Aorta (tissue), 5 donors: ENCODE measurements around the gene CDH16. TPM values are rescaled to one million over a fixed set of nuclear protein-coding genes. Genes with fewer than 3 reads are reported as not detected.
"Not testable (repeated sequence)": the region's sequence is repeated elsewhere in the genome, so short reads cannot be mapped to it uniquely, and the experiment has no call there.

Experiments used
- ATAC-seq: fragments of 200-7000 bp; cut with Tn5 transposase; one replicate; pipeline ENCODE4 v1.9.1; 2022; ENCODE audit warnings: moderate library complexity; ENCODE audit not compliant: low FRiP score
- DNase-seq, 2 donors: peaks; one replicate each; pipeline ENCODE4 v3.0.0-alpha.2; 2020
- H3K27ac ChIP-seq, 2 donors: one replicate each; pipeline ENCODE4 v1.5.1; 2013; ENCODE audit warnings: low read length in 2 of 2, mild to moderate bottlenecking in 2 of 2, moderate library complexity in 2 of 2, control low read depth in 1 of 2, inconsistent platforms in 1 of 2, low read depth in 1 of 2
- H3K27me3 ChIP-seq, 2 donors: one replicate each; pipeline ENCODE4 v1.6.1; 2013; ENCODE audit warnings: control low read depth in 1 of 2, low read length in 1 of 2, mild to moderate bottlenecking in 1 of 2, moderate library complexity in 1 of 2; ENCODE audit not compliant: insufficient read depth in 2 of 2, control insufficient read depth in 1 of 2
- H3K36me3 ChIP-seq, 2 donors: one replicate each; pipeline ENCODE4 v1.6.1; 2013; ENCODE audit warnings: control low read depth in 1 of 2, low read length in 1 of 2, mild to moderate bottlenecking in 1 of 2; ENCODE audit not compliant: insufficient read depth in 2 of 2, control insufficient read depth in 1 of 2
- H3K4me1 ChIP-seq, 2 donors: one replicate each; pipeline ENCODE4 v1.6.1; 2013; ENCODE audit warnings: low read length in 2 of 2, control low read depth in 1 of 2, mild to moderate bottlenecking in 1 of 2, moderate library complexity in 1 of 2; ENCODE audit not compliant: insufficient read depth in 2 of 2, control insufficient read depth in 1 of 2
- H3K4me3 ChIP-seq, 2 donors: one replicate each; pipeline ENCODE4 v1.5.1; 2013; ENCODE audit warnings: low read length in 2 of 2, control low read depth in 1 of 2, mild to moderate bottlenecking in 1 of 2
- H3K9me3 ChIP-seq: one replicate; pipeline ENCODE4 v1.6.1; 2013; ENCODE audit warnings: mild to moderate bottlenecking, low read length; ENCODE audit not compliant: control insufficient read depth
- WGBS, 2 donors: extraction: QIAGEN DNeasy Blood & Tissue Kit; methylation state at CpG; one replicate each; pipeline ENCODE4 v1.1.7; 2013; 5-methylcytosine and 5-hydroxymethylcytosine counted together
- intact Hi-C, 2 donors: fragments of 100-400 bp; cut with DNase I; formaldehyde crosslinking; loops; one replicate each; pipeline versions ENCODE4 v1.14.2 to v1.15.0; 2022
- polyA plus RNA-seq, 2 donors: library from polyadenylated mRNA; stranded (reverse); fragments of 200-250 nt; gene quantifications; one replicate each; pipeline ENCODE4 v1.2.3, GENCODE V29; 2013
- total RNA-seq, 2 donors: library from RNA; stranded (reverse); fragmentation: NEBNext Ultra II Directional; extraction: Animal tissue kit (Norgen Biotek cat#: 25700); gene quantifications; one replicate each; pipeline ENCODE4 v1.2.1, GENCODE V29; 2021
- donor health status: healthy with polysubstance abuse.
- donor health status: Bipolar disorder and iron deficiency.
- donor health status: DM: no; HTN: no; CAD: no.
- donor health status: DM: no; HTN: no; CAD: no.
- donor health status: DM: yes; HTN: yes; CAD: no.

The CDH16 gene
- total and polyA plus RNA-seq, 4 donors = 0.18 TPM; not detected in 3

GRCh38 chr16:66899945-66900710 is 18.6 kb downstream of the CDH16 start:
- intact Hi-C loops = loop anchor here (2.0 to 10.0 kb wide), 5 partner anchors 25 to 285 kb away; partner anchors contain the start of genes B3GNT9 (in 2 of the 2), FBXL8 (in 1 of the 2), MATCAP1 (in 1 of the 2) and RRAD (in 1 of the 2)
- Histone ChIP-seq H3K4me3 (no peak overlapping the region), H3K27me3 (no peaks in the 10 kb centered on the region), H3K36me3 (no peaks in the 10 kb centered on the region), H3K27ac (peak overlapping the region; percentile 73 to 81), H3K9me3 (no peaks in the 10 kb centered on the region), H3K4me1 (peaks cover 4% of the 10 kb centered on the region in 2 donors)
- WGBS, 2 donors = 3 to 4% methylated on average over 9 of the region's 9 CpGs
- ATAC-seq (peak; percentile 53), DNase-seq (peak; percentile 86 to 95)

DNA sequence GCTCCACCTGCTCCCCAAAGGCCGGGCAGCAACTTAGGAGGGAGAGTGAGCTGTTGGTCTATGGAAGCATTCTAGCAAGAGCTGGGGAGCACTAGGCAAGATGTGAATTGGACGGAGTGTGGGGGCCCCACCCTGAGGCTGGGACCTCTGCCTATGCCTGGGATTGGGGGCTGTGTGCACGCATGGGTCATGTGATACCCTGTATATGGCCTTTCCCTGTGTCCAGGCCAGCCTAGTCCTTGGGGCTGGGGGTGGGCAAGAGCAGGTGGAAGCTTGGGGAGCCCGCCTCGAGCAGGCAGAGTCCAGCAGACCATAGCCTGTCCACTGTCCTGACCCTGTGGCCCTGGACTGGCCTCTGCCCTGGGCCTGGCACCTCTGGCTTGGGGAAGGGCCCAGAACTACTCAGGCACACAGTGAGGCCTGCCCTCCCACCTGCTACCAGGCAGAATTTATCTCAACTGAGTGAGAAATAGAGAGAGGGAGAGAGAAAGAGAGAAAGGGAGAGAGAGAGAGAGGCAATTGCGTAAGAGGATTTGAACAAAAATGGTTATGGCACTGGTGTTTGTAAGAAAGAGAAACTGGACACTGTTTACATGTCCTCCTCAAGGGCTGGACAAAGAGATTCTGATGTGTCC is 19.3 kb downstream of the CDH16 start:
- Histone ChIP-seq H3K4me1 (peaks cover 4% of the 10 kb centered on the region in 2 donors), H3K4me3 (no peak overlapping the region), H3K27ac (peak overlapping the region; percentile 10 to 49), H3K36me3 (no peaks in the 10 kb centered on the region), H3K9me3 (no peaks in the 10 kb centered on the region), H3K27me3 (no peaks in the 10 kb centered on the region)
- peak in 1 of 2 donors; percentile 61 for DNase-seq
- peak; percentile 52 for ATAC-seq
- intact Hi-C loops = loop anchor here (2.0 to 10.0 kb wide), 4 partner anchors 25 to 285 kb away; partner anchors contain the start of genes B3GNT9 (in 2 of the 2), FBXL8 (in 1 of the 2), MATCAP1 (in 1 of the 2) and RRAD (in 1 of the 2)
- WGBS, 2 donors = 67 to 70% methylated on average over 6 of the region's 6 CpGs

- H3K4me3 ChIP-seq = no peak overlapping the region
- peaks cover 4% of the 10 kb centered on the region in 2 donors for H3K4me1 ChIP-seq
- 67 to 83% methylated on average over 2 of the region's 2 CpGs for WGBS, 2 donors
- H3K27me3 ChIP-seq = no peaks in the 10 kb centered on the region
- H3K9me3 ChIP-seq = no peaks in the 10 kb centered on the region
- ATAC-seq (no peak), DNase-seq (no peak)
- intact Hi-C loops = loop anchor here (1.0 to 10.0 kb wide), 5 partner anchors 24 to 286 kb away; partner anchors contain the start of genes B3GNT9 (in 2 of the 2), FBXL8 (in 1 of the 2), MATCAP1 (in 1 of the 2) and RRAD (in 1 of the 2)
- no peaks in the 10 kb centered on the region for H3K36me3 ChIP-seq
- peak overlapping the region; percentile 10 to 61 for H3K27ac ChIP-seq
These were observed 19.8 kb downstream of the CDH16 start for GRCh38 chr16:66898933-66899309.

DNA sequence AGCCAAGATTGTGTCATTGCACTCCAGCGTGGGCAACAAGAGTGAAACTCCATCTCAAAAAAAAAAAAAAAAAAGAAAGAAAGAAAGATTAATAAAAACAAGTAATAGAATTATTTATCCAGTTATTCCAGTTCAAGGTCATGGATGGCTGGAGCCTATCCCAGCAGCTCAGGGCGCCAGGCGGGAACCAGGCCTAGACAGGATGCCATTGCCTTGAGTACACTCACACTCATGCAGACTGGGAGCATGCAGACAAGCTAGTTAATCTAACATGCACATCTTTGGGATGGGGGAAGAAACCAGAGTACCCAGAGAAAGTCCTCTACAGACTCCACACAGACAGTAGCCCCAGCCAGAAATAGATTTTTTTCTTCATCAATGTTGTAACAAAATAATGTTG is 20.5 kb downstream of the CDH16 start:
- Histone ChIP-seq H3K36me3 (no peaks in the 10 kb centered on the region), H3K9me3 (no peaks in the 10 kb centered on the region), H3K4me1 (peaks cover 4% of the 10 kb centered on the region in 2 donors), H3K27me3 (no peaks in the 10 kb centered on the region), H3K27ac (no peak overlapping the region), H3K4me3 (no peak overlapping the region)
- intact Hi-C loops = loop anchor here (1.0 to 10.0 kb wide), 5 partner anchors 25 to 287 kb away; partner anchors contain the start of genes B3GNT9 (in 2 of the 2), FBXL8 (in 1 of the 2), MATCAP1 (in 1 of the 2) and RRAD (in 1 of the 2)
- DNase-seq (peak; percentile 87 to 88), ATAC-seq (peak; percentile 62)
- 4 to 7% methylated on average over 3 of the region's 3 CpGs for WGBS, 2 donors

DNA sequence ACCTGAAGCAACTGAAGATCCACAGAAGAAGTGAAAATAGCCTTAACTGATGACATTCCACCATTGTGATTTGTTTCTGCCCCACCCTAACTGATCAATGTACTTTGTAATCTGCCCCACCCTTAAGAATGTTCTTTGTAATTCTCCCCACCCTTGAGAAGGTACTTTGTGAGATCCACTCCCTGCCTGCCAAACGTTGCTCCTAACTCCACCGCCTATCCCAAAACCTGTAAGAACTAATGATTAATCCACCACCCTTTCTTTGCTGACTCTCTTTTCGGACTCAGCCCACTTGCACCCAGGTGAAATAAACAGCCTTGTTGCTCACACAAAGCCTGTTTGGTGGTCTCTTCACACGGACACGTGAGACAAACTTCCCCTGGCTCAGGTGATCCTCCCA is 22.0 kb downstream of the CDH16 start:
- H3K4me1 ChIP-seq, ATAC-seq, H3K4me3 ChIP-seq, H3K36me3 ChIP-seq, H3K9me3 ChIP-seq, H3K27ac ChIP-seq, H3K27me3 ChIP-seq, DNase-seq: not testable (repeated sequence)
- intact Hi-C loops = loop anchor here (5.0 to 10.0 kb wide), 3 partner anchors 256 to 288 kb away; partner anchors contain the start of genes B3GNT9 (in 2 of the 2), FBXL8 (in 1 of the 2), MATCAP1 (in 1 of the 2) and TRADD (in 1 of the 2)
- WGBS, 2 donors = 83 to 88% methylated on average over 5 of the region's 5 CpGs

- DNase-seq (no peak), ATAC-seq (no peak)
- Histone ChIP-seq H3K36me3 (no peaks in the 10 kb centered on the region), H3K4me1 (peaks cover 0 to 4% of the 10 kb centered on the region in 2 donors), H3K9me3 (no peaks in the 10 kb centered on the region), H3K4me3 (no peak overlapping the region), H3K27me3 (no peaks in the 10 kb centered on the region), H3K27ac (no peak overlapping the region)
- intact Hi-C loops = loop anchor here (2.0 to 10.0 kb wide), 4 partner anchors 53 to 289 kb away; partner anchors contain the start of genes B3GNT9 (in 2 of the 2), FBXL8 (in 1 of the 2), MATCAP1 (in 1 of the 2) and TRADD (in 1 of the 2)
- WGBS, 2 donors = 66 to 69% methylated on average over 3 of the region's 3 CpGs
These were observed 22.7 kb downstream of the CDH16 start for GRCh38 chr16:66895999-66896398.

DNA sequence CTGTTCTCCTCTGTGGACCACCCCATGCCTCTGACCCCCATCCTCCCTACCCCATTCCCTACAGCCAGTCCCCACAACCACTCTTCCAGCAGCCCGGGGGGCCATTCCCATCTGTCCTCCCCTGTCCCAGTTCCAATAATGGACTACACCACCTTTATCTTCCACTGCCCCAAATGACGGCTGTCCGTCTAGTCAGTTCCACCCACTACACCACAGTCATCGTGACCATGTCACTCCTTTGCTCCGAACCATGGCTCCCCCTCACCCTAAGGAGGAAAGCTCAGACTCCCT is 23.1 kb downstream of the CDH16 start:
- WGBS, 2 donors = 52 to 63% methylated on average over 5 of the region's 5 CpGs
- Histone ChIP-seq H3K36me3 (no peaks in the 10 kb centered on the region), H3K4me1 (peaks cover 0 to 4% of the 10 kb centered on the region in 2 donors), H3K27ac (no peak overlapping the region), H3K27me3 (no peaks in the 10 kb centered on the region), H3K4me3 (no peak overlapping the region), H3K9me3 (no peaks in the 10 kb centered on the region)
- intact Hi-C loops = loop anchor here (2.0 to 10.0 kb wide), 4 partner anchors 53 to 289 kb away; partner anchors contain the start of genes B3GNT9 (in 2 of the 2), FBXL8 (in 1 of the 2), MATCAP1 (in 1 of the 2) and TRADD (in 1 of the 2)
- no peak for ATAC-seq
- DNase-seq = no peak

GRCh38 chr16:66894948-66895688 is 23.6 kb downstream of the CDH16 start:
- DNase-seq = peak; percentile 79 to 83
- H3K27me3 ChIP-seq = no peaks in the 10 kb centered on the region
- no peaks in the 10 kb centered on the region for H3K36me3 ChIP-seq
- H3K4me1 ChIP-seq = peaks cover 0 to 4% of the 10 kb centered on the region in 2 donors
- ATAC-seq = peak; percentile 76
- H3K27ac ChIP-seq = no peak overlapping the region
- no peaks in the 10 kb centered on the region for H3K9me3 ChIP-seq
- 34% methylated on average over 11 of the region's 11 CpGs for WGBS, 2 donors
- intact Hi-C loops = loop anchor here (2.0 to 10.0 kb wide), 4 partner anchors 54 to 290 kb away; partner anchors contain the start of genes B3GNT9 (in 2 of the 2), FBXL8 (in 1 of the 2), MATCAP1 (in 1 of the 2) and TRADD (in 1 of the 2)
- no peak overlapping the region for H3K4me3 ChIP-seq
